Endothelial cell (in vitro differentiated cells): ENCODE data around the gene LHX4. TPM values are rescaled to one million over a fixed set of nuclear protein-coding genes. Genes with fewer than 3 reads are reported as not detected.

Experiments used
- DNase-seq: peaks from one replicate; pipeline ENCODE4 v3.0.0; 2021; ENCODE audit warnings: low spot score
- H3K27ac Mint-ChIP-seq: one replicate; pipeline ENCODE4 v1.8.0; 2021; ENCODE audit warnings: mixed read lengths, inconsistent platforms; ENCODE audit not compliant: unreplicated experiment
- H3K27me3 Mint-ChIP-seq: one replicate; pipeline ENCODE4 v1.8.0; 2021; ENCODE audit warnings: mild to moderate bottlenecking, moderate library complexity, mixed read lengths, inconsistent platforms; ENCODE audit not compliant: unreplicated experiment
- H3K36me3 Mint-ChIP-seq: one replicate; pipeline ENCODE4 v1.8.0; 2021; ENCODE audit warnings: mild to moderate bottlenecking, low read depth, mixed read lengths, inconsistent platforms; ENCODE audit not compliant: unreplicated experiment
- H3K4me1 Mint-ChIP-seq: one replicate; pipeline ENCODE4 v1.8.0; 2021; ENCODE audit warnings: mild to moderate bottlenecking, mixed read lengths, inconsistent platforms; ENCODE audit not compliant: unreplicated experiment
- H3K4me3 Mint-ChIP-seq: one replicate; pipeline ENCODE4 v1.8.0; 2021; ENCODE audit warnings: mild to moderate bottlenecking, mixed read lengths, inconsistent platforms; ENCODE audit not compliant: unreplicated experiment
- H3K9me3 Mint-ChIP-seq: one replicate; pipeline ENCODE4 v1.8.0; 2021; ENCODE audit warnings: mixed read lengths, inconsistent platforms; ENCODE audit not compliant: unreplicated experiment
- total RNA-seq: library from RNA; stranded (reverse); fragmentation: NEBNext Ultra II Directional; extraction: Animal tissue kit (Norgen Biotek cat#: 25700); gene quantifications from one replicate; pipeline ENCODE4 v1.2.1, GENCODE V29; 2021; ENCODE audit not compliant: unreplicated experiment
- TF ChIP-seq, protein P1 (sequence below): fragments of 200-600 bp; sonication (generic); IDR thresholded peaks from one replicate; pipeline ENCODE4 v1.5.0; 2021; ENCODE audit warnings: antibody characterized with exemption; ENCODE audit not compliant: unreplicated experiment

The LHX4 gene
- total RNA-seq, 1 donor from 2014 or later, result 1.5 TPM

DNA sequence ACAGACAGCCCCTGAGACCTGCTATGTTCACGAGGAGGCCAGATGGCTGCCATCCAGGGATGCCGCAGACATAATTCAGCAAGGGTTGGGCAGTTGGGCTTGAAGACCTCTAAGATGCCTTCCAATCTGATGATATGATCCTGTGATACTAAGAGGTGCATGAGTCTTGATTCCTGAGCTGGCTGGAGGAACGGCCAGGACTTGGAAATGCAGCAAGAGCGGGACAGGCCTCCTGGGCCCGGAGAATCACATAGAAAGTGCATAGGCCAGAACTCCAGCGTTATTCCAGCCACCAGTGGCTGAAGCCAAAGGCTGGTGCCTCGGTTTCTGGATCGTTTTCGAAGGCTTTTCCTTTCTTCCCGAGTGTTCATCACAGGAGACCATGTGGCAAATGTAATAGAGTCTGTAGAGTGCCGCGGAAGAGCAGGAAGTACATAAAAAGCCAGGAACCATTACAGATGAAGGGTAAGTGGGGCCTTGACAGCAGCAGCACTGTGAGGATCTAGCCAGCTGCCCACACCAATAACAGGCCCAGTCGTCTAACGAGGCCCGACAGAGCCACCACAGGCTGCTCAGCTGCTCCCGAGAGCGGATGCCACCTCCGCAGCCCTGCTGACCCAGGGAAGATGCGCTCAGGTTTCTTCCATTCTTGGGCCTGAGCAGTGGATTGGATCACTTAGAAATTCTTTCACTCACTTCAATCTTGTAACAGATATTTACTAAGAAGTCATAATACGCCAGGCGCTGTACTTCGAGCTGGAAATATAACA is 14.0 kb upstream of the LHX4 start:
- no peaks in the 10 kb centered on the region for H3K36me3 Mint-ChIP-seq
- H3K4me1 Mint-ChIP-seq, result peaks cover 7% of the 10 kb centered on the region
- no peak overlapping the region for H3K4me3 Mint-ChIP-seq
- no peak overlapping the region for H3K27ac Mint-ChIP-seq
- no peaks in the 10 kb centered on the region for H3K9me3 Mint-ChIP-seq
- TF ChIP-seq, protein P1, sequence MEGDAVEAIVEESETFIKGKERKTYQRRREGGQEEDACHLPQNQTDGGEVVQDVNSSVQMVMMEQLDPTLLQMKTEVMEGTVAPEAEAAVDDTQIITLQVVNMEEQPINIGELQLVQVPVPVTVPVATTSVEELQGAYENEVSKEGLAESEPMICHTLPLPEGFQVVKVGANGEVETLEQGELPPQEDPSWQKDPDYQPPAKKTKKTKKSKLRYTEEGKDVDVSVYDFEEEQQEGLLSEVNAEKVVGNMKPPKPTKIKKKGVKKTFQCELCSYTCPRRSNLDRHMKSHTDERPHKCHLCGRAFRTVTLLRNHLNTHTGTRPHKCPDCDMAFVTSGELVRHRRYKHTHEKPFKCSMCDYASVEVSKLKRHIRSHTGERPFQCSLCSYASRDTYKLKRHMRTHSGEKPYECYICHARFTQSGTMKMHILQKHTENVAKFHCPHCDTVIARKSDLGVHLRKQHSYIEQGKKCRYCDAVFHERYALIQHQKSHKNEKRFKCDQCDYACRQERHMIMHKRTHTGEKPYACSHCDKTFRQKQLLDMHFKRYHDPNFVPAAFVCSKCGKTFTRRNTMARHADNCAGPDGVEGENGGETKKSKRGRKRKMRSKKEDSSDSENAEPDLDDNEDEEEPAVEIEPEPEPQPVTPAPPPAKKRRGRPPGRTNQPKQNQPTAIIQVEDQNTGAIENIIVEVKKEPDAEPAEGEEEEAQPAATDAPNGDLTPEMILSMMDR, result no peak
- peaks cover 2% of the 10 kb centered on the region for H3K27me3 Mint-ChIP-seq
- no peak for DNase-seq

DNA sequence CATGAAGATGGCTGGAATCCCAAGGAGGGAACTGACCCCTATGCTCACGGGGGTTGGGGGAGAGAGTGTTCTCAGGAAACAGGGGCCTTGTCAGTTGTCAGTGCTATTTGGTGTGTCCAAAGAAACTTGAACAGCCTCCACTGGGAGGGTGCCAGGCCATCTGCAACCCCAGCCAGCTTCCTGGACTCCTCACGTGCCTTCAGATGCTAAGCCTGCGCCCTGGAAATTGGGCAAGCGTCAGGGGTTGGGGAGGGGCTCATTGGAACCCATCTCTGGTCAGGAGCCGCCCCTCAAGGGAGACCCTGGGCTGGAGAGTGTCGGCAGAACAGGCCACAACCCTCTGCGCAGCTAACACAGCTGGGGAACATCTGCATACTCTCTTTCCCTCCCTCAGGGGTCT is 13.1 kb upstream of the LHX4 start:
- Mint-ChIP-seq H3K27me3 (peaks cover 2% of the 10 kb centered on the region), H3K4me1 (peaks cover 2% of the 10 kb centered on the region), H3K9me3 (no peaks in the 10 kb centered on the region), H3K27ac (no peak overlapping the region), H3K36me3 (no peaks in the 10 kb centered on the region), H3K4me3 (no peak overlapping the region)
- TF ChIP-seq, protein P1, result no peak
- no peak for DNase-seq

DNA sequence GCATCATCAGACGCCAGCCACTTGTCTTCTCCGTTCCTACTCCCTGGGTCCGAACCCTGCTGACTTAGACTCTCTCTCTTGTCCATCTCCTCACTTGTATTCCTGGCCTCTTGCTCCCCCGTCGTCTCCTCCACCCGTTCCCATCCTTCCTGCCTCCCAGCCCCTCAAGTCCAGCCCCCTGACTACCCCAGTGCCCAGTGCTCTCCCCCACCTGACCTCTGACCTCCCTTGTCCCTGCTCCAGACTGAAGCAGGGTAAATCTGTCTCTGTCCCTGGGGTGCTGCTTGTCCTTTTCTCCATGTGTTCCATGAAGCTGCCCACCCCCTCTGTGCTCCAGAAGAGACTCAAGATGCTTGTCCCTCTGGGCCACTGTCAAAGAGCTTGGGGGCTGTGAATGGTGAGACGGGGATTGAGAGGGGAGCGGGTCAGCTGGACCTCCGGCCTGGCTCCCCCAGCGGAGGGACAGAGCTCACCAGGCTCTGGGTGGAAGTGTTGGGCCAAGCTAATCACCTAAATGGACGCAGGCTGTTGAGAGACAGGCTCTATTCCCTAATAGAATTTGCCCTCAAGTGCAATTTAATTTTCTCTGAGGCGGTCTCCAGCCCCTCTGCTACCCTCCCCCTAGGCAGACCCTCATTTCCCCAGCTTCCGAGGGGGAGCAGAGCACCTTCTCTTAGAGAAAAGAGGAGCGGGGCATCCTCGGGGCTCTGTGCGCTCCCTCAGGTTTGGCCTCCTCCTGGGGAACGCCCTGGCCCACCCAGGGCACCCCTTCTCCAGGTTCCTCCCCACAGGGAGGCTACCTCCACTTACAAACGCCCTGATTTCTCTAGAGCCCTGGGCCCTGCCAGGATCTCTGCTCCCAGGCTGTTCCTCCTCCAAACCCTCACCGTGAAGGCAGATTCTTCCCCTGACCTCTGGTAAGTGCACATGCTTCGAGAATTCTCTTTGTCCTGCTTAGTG is 11.0 kb upstream of the LHX4 start:
- H3K27ac Mint-ChIP-seq, result no peak overlapping the region
- peaks cover 7% of the 10 kb centered on the region for H3K4me1 Mint-ChIP-seq
- H3K4me3 Mint-ChIP-seq, result no peak overlapping the region
- no peaks in the 10 kb centered on the region for H3K9me3 Mint-ChIP-seq
- DNase-seq, result no peak
- no peaks in the 10 kb centered on the region for H3K36me3 Mint-ChIP-seq
- H3K27me3 Mint-ChIP-seq, result peaks cover 2% of the 10 kb centered on the region
- TF ChIP-seq, protein P1, result no peak

DNA sequence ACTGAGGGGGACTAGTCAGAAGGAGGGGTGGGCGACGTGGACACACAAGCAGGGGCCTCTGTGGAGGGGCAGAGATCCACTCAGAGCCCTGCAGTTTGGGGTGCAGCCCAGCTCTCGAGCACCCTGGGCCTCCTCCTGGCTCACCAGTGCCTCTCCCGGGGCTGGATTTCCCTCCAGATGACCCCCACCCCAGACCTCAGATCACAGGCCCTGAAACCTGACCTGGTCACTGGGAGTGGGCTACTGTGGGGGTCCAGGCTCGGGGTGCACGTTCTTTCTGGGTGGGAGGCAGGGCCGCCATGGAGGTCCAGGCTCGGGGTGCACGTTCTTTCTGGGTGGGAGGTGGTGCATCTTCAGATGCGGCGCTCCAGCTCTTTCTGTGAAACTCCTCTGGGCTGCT is 10.3 kb upstream of the LHX4 start:
- Mint-ChIP-seq H3K4me3 (no peak overlapping the region), H3K27ac (no peak overlapping the region), H3K27me3 (peaks cover 2% of the 10 kb centered on the region), H3K36me3 (no peaks in the 10 kb centered on the region), H3K4me1 (peaks cover 7% of the 10 kb centered on the region), H3K9me3 (no peaks in the 10 kb centered on the region)
- TF ChIP-seq, protein P1, result no peak
- DNase-seq, result no peak
